Stromal cell of bone marrow (primary cell): ENCODE data around the gene PHC3.
"Not testable (repeated sequence)": the region's sequence is repeated elsewhere in the genome, so short reads cannot be mapped to it uniquely, and the experiment has no call there.

Source experiments
- DNase-seq: peaks from one replicate; pipeline ENCODE4 v3.0.0-alpha.2; 2012; ENCODE audit warnings: low read depth

Gene PHC3

GRCh38 chr3:170128977-170129431 is 52.5 kb downstream of the PHC3 start:
- DNase-seq: peak; percentile 15

- DNase-seq: no peak
Measured at GRCh38 chr3:170128259-170128976, 53.1 kb downstream of the PHC3 start.

- no peak for DNase-seq
Measured at GRCh38 chr3:170117134-170117533, 64.4 kb downstream of the PHC3 start.

DNA sequence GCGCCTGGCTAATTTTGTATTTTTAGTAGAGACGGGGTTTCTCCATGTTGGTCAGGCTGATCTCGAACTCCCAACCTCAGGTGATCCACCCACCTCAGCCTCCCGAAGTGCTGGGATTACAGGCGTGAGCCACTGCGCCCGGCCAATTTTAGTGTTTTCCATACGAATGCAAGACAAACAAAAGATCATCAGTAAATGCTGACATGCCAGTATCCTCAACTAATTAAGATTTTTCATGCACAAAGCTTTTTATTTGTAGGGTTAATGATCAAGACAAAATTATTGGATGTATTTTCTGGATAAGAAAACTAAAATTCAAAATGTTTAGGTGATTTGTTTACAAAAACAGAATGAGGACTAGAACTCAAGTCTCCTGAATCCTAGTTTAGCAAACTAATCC is 67.4 kb downstream of the PHC3 start:
- DNase-seq: not testable (repeated sequence)

DNA sequence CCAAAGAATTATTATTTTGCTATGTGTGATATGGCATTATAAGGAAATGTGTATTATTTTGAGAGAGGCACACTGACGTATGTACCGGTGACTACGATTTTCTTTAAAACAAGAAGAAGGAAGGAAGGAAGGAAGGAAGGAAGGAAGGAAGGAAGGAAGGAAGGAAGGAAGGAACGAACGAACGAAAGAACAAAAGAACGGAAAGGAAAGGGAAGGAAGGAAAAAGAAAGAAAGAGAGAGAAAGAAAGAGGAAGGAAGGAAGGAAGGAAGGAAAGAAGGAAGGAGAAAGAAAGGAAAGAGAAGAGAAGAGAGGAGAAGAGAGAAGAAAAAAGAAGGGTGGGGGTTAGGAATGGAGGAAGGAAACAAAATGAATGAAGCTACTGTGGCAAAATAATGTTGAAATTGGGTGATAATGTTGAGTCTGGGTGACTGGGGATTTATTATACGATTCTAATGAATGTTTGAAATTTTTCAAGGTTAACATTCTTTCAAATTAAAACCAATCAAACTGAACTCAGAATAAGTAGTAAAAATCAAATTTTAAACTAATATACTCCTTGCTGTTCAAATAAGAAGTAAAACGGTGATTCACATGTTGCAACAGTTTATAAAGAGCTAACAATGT is 70.3 kb downstream of the PHC3 start:
- no peak for DNase-seq

GRCh38 chr3:170109579-170110293 is 71.8 kb downstream of the PHC3 start:
- DNase-seq: no peak

GRCh38 chr3:170108955-170109354 is 72.6 kb downstream of the PHC3 start:
- no peak for DNase-seq

DNA sequence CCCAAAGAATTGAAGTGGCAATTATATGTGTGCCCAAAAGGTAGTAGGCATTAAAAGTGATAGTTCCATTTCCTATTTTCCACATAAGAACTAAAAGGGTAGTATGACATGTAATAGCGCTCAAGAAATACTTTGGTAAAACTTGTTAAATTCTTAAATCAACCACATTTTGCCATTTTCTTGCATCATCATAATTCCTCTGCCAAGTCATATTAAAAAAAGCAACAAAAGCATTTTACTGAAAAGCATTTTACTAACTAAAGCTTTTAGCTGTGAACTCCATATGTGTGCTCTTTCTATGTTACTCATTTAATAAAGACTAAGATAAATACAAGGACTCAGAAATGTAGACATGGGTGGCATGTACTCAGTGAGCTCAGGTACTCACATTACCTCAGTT is 73.6 kb downstream of the PHC3 start:
- DNase-seq: peak; percentile 14

- no peak for DNase-seq
Measured at GRCh38 chr3:170102431-170102830, 79.1 kb downstream of the PHC3 start.

DNA sequence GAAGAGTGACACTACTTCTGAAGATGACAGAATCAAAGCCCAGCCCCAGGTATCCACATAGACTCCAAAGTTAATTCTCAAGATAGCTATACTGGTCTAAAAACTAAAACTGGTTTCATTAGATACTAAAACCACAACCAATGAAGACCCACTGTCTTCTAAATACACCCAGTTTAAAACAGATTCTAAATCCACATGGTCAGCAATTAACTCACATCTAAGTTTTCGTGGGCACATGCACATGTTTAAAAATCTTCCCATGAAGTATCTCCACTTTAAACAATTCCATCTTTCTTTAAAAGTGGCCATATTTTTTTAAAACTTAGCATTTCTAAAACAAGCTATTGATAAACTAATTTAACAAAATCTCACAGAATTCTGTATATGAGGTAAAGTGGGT is 80.6 kb downstream of the PHC3 start:
- no peak for DNase-seq

DNA sequence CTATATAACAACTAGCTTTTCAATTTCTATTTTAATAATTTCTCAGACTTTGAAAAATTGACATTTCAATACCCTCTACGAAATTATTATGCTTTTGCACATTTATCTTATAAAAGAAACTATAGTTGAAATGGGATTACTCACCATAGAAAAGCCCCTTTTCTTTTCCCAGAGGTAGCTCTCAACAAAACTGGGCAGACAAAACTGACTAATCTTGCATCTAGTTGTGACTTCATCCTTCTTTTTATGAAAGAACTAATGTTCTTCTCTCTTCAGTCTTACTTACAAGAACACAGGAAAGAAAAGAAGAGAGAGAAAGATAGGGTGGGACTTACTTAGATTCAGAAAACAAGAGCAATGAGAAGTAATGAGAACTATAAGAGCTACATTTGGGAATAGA is 82.8 kb downstream of the PHC3 start:
- no peak for DNase-seq

- DNase-seq: no peak
Measured at GRCh38 chr3:170096342-170096741, 85.2 kb downstream of the PHC3 start.

DNA sequence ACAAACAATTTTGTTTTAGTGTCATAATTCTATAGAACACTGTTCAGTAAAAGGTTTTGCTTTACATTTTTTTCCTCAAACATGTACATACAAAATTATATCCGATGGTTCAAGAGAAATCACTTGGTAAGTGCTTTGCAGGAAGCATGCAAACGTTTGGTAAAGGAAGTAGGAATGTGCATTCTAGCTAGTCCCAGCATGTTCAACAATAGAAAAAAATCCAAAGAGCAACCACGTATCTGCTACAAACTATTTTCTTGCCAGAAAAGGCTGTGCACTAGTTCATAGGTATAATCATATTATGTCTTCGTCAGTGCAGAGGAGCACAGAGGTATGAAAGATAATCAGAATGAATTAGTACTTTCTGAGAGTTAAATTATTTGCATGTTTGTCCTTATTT is 85.8 kb downstream of the PHC3 start:
- DNase-seq: no peak

DNA sequence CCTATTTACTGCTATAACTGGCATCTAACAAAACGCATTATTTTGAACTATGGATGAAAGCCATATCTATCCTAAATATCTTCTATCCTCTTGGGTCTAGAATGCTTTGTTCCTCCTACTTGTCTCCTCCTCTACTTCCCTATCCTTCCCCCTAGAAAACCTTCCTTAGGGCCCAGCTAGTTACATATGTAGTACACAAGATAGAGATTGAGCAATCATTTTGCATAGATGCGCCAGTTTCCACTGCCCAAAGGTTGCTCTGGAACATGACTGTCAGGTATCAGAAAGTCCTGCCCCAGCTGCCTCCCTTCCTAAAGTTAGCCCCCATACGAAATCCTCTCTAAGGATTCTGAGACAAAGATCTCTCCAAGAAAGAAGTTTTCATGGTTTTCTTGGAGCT is 88.6 kb downstream of the PHC3 start:
- DNase-seq: no peak

DNA sequence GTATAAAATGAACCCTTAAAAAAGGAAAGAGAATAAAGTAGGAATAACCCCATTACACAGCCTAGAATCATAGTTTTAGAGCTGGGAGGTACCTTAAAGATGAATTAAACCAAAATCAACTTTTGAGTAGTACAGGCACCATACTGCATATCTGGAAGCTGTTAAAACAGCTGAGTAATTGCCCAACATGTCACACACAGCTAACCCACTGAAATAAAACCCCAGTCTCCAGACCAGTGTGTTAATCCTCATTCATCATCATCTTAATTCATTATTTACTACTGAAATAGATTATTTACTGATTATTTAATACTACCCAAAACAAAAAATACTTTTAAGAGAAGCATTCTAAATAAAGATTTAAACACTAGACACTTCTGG is 90.9 kb downstream of the PHC3 start:
- no peak for DNase-seq

GRCh38 chr3:170089862-170090600 is 91.5 kb downstream of the PHC3 start:
- DNase-seq: no peak

DNA sequence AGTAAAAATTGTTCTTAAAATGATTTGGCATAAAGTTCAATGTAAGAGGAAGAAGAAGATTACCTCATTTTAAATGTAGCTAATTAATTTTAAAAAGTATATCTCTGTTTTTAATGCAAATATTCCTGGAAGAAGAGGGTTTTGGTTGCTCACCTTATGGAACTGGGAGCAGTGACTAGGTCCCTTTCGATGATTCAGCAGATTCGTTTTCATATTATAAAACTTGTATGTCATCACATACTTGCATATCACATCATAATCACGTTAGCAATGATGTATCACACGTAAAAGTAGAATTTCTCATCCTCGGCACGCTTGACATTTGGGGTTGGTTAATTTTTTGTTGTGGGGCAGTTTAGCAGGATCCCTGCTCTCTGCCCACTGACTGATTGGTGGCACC is 96.1 kb downstream of the PHC3 start:
- DNase-seq: no peak

DNA sequence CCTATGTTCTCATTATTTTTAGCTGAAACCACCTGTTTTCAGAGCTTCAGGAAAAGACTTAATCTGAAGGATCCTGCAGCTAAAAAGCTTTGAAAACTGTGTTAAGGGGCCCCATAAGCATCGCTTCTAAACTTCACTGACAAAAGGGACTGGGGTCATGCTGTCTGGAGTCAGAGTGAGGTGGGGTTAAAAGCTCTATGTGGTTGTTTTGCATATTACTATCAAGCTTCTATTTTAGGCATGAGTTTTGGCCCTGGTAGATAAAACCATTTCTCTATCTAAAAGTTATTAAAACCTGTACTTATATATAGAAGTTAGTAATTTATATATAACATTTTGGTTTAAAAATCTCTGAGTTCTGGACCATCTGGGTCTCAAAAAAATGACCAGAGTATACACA is 98.2 kb downstream of the PHC3 start:
- no peak for DNase-seq

DNA sequence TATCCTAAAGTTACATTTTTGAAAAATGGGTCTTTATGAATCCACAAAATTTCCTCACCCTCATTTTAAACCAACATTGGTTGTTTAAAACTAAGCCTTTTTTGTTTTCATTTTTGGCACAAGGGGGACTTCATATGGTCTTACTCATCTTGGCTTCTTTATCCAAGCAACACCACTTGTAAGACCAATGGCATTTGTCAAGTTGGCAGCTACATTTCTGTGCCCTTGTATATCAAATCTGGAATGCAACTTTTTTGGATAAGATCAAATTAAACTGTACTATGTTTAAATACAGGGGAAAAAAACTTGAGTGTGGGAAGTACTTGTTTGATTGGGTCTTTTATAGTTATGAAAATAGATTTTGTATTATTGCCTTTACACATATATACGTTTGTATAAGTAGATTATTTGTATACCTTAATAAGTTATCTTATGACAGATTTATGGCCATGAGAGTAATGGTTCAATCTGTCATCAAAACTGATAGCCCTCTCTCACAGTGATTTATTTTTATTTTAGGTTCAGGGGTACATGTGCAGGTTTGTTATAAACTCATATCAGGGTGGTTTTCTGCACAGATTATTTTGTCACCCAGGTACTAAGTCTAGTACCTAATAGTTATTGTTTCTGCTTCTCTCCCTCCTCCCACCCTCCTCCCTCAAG is 100.3 kb downstream of the PHC3 start:
- DNase-seq: peak; percentile 33

GRCh38 chr3:170080605-170081004 is 100.9 kb downstream of the PHC3 start:
- no peak for DNase-seq

DNA sequence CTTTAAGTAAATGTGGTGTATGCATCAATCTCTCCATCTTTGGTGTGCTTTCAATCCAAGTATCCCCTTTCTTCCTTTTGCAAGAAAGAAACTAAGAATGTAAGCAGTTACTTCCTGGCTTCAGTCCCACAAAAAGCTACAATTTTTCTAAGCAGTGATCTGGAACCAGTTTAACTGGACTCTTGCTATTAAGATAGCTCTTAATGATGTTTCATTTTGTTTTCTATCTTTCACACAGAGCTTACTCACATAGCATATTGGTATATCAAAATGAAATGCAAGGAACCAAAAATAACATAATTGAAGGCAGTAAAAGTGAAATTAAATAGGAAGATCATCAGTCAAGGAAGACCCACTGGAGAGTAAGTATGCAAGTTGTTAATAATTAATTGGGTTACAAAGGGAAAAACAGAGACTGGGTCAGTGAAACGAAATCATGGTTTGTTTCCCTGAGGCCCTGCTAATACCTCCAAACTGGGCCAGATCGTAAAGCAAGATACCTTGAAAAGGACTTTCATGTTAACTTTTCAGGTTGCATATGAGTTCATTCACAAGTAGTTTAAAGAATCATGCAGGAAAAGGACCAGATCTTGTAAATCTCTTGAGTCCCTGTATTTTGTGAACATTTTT is 101.9 kb downstream of the PHC3 start:
- DNase-seq: no peak
